ENCODE measurements around the gene MCL1.
"Not testable (repeated sequence)": the region's sequence is repeated elsewhere in the genome, so short reads cannot be mapped to it uniquely, and the experiment has no call there.

The MCL1 gene

GRCh38 chr1:150624546-150624945 is 45.1 kb upstream of the MCL1 start:
- not testable (repeated sequence) for H2AK5ac ChIP-seq (ENCODE audit: low read depth, low read length); H2BK15ac ChIP-seq (ENCODE audit: low read length); H3K9ac ChIP-seq (ENCODE audit: low read depth, low read length, poor library complexity); H2BK120ac ChIP-seq (ENCODE audit: low read depth, low read length); H2AFZ ChIP-seq (ENCODE audit: low read length); H3K4me1 ChIP-seq (ENCODE audit: control insufficient read depth in 2 of 2, insufficient read depth in 1 of 2, low read depth in 1 of 2, low read length in 2 of 2); H3K27me3 ChIP-seq (ENCODE audit: control insufficient read depth in 3 of 3, insufficient read depth in 3 of 3, low read depth in 1 of 3, low read length in 3 of 3); DNase-seq (ENCODE audit: low spot score); H3K4me2 ChIP-seq (ENCODE audit: insufficient read depth, low read length, poor library complexity, severe bottlenecking); H4K8ac ChIP-seq (ENCODE audit: low read depth, low read length); H3K79me1 ChIP-seq (ENCODE audit: low read depth, low read length); H3K4me3 ChIP-seq (ENCODE audit: low read length in 2 of 2); H4K91ac ChIP-seq (ENCODE audit: low read depth, low read length, poor library complexity); H2BK12ac ChIP-seq (ENCODE audit: low read length); H2BK5ac ChIP-seq (ENCODE audit: low read length); H3K23ac ChIP-seq (ENCODE audit: low read depth, low read length, poor library complexity); H3K9me3 ChIP-seq (replicated peaks in 1 of 2; ENCODE audit: control insufficient read depth in 2 of 2, insufficient read depth in 1 of 2, low read depth in 1 of 2, low read length in 2 of 2); H3K4ac ChIP-seq (ENCODE audit: low read length); H3K27ac ChIP-seq (replicated peaks; ENCODE audit: low read length); H3K18ac ChIP-seq (ENCODE audit: low read length); H3K14ac ChIP-seq (ENCODE audit: low read length)
- peaks cover 39 to 83% of the 10 kb centered on the region in 2 donors for H3K36me3 ChIP-seq (replicated peaks in 1 of 2; ENCODE audit: control insufficient read depth in 2 of 2, insufficient read depth in 2 of 2, low read length in 2 of 2)
- no CpG with 5 or more reads among the region's 1 CpG for WGBS, 2 donors (ENCODE audit: extremely low coverage in 2 of 2, insufficient read length in 2 of 2, insufficient replicate concordance in 1 of 2)

- not testable (repeated sequence) for H3K14ac ChIP-seq (ENCODE audit: low read length); H3K9me3 ChIP-seq (replicated peaks in 1 of 2; ENCODE audit: control insufficient read depth in 2 of 2, insufficient read depth in 1 of 2, low read depth in 1 of 2, low read length in 2 of 2); H3K4ac ChIP-seq (ENCODE audit: low read length); DNase-seq (ENCODE audit: low spot score); H4K8ac ChIP-seq (ENCODE audit: low read depth, low read length); H3K9ac ChIP-seq (ENCODE audit: low read depth, low read length, poor library complexity); H2BK5ac ChIP-seq (ENCODE audit: low read length); H3K23ac ChIP-seq (ENCODE audit: low read depth, low read length, poor library complexity); H3K79me1 ChIP-seq (ENCODE audit: low read depth, low read length); H4K91ac ChIP-seq (ENCODE audit: low read depth, low read length, poor library complexity); H3K27ac ChIP-seq (replicated peaks; ENCODE audit: low read length); H3K18ac ChIP-seq (ENCODE audit: low read length); H3K4me1 ChIP-seq (ENCODE audit: control insufficient read depth in 2 of 2, insufficient read depth in 1 of 2, low read depth in 1 of 2, low read length in 2 of 2); H2BK12ac ChIP-seq (ENCODE audit: low read length); H3K4me2 ChIP-seq (ENCODE audit: insufficient read depth, low read length, poor library complexity, severe bottlenecking); H2BK120ac ChIP-seq (ENCODE audit: low read depth, low read length); H2AFZ ChIP-seq (ENCODE audit: low read length); H3K4me3 ChIP-seq (ENCODE audit: low read length in 2 of 2); H2AK5ac ChIP-seq (ENCODE audit: low read depth, low read length); H3K27me3 ChIP-seq (ENCODE audit: control insufficient read depth in 3 of 3, insufficient read depth in 3 of 3, low read depth in 1 of 3, low read length in 3 of 3); H2BK15ac ChIP-seq (ENCODE audit: low read length)
- WGBS, 2 donors (ENCODE audit: extremely low coverage in 2 of 2, insufficient read length in 2 of 2, insufficient replicate concordance in 1 of 2) = no CpG with 5 or more reads among the region's 1 CpG
- H3K36me3 ChIP-seq (replicated peaks in 1 of 2; ENCODE audit: control insufficient read depth in 2 of 2, insufficient read depth in 2 of 2, low read length in 2 of 2) = peaks cover 42 to 88% of the 10 kb centered on the region in 2 donors
These were observed 44.7 kb upstream of the MCL1 start for GRCh38 chr1:150624134-150624533.

- no peak overlapping the region for H2AFZ ChIP-seq (ENCODE audit: low read length)
- no peak overlapping the region for H2BK120ac ChIP-seq (ENCODE audit: low read depth, low read length)
- H3K36me3 ChIP-seq (replicated peaks in 1 of 2; ENCODE audit: control insufficient read depth in 2 of 2, insufficient read depth in 2 of 2, low read length in 2 of 2) = peaks cover 45 to 96% of the 10 kb centered on the region in 2 donors
- H3K4me1 ChIP-seq (ENCODE audit: control insufficient read depth in 2 of 2, insufficient read depth in 1 of 2, low read depth in 1 of 2, low read length in 2 of 2) = no peaks in the 10 kb centered on the region
- no peak overlapping the region for H2BK5ac ChIP-seq (ENCODE audit: low read length)
- H2BK12ac ChIP-seq (ENCODE audit: low read length) = no peak overlapping the region
- DNase-seq (ENCODE audit: low spot score) = no peak
- no peak overlapping the region for H4K8ac ChIP-seq (ENCODE audit: low read depth, low read length)
- H3K27me3 ChIP-seq (ENCODE audit: control insufficient read depth in 3 of 3, insufficient read depth in 3 of 3, low read depth in 1 of 3, low read length in 3 of 3) = no peaks in the 10 kb centered on the region
- H2BK15ac ChIP-seq (ENCODE audit: low read length) = no peak overlapping the region
- H3K79me1 ChIP-seq (ENCODE audit: low read depth, low read length) = no peaks in the 10 kb centered on the region
- H3K18ac ChIP-seq (ENCODE audit: low read length) = no peak overlapping the region
- no peak overlapping the region for H3K4ac ChIP-seq (ENCODE audit: low read length)
- H3K4me2 ChIP-seq (ENCODE audit: insufficient read depth, low read length, poor library complexity, severe bottlenecking) = no peak overlapping the region
- H4K91ac ChIP-seq (ENCODE audit: low read depth, low read length, poor library complexity) = no peak overlapping the region
- H3K23ac ChIP-seq (ENCODE audit: low read depth, low read length, poor library complexity) = no peak overlapping the region
- H3K14ac ChIP-seq (ENCODE audit: low read length) = no peak overlapping the region
- H3K9me3 ChIP-seq (replicated peaks in 1 of 2; ENCODE audit: control insufficient read depth in 2 of 2, insufficient read depth in 1 of 2, low read depth in 1 of 2, low read length in 2 of 2) = no peaks in the 10 kb centered on the region
- H3K27ac ChIP-seq (replicated peaks; ENCODE audit: low read length) = peak overlapping the region; percentile 13
- H3K9ac ChIP-seq (ENCODE audit: low read depth, low read length, poor library complexity) = no peak overlapping the region
- no CpG with 5 or more reads among the region's 8 CpGs for WGBS, 2 donors (ENCODE audit: extremely low coverage in 2 of 2, insufficient read length in 2 of 2, insufficient replicate concordance in 1 of 2)
- no peak overlapping the region for H2AK5ac ChIP-seq (ENCODE audit: low read depth, low read length)
- H3K4me3 ChIP-seq (ENCODE audit: low read length in 2 of 2) = no peak overlapping the region
These were observed 43.0 kb upstream of the MCL1 start for GRCh38 chr1:150622303-150622975.

GRCh38 chr1:150621497-150622302 is 42.3 kb upstream of the MCL1 start:
- no peak overlapping the region for H3K4ac ChIP-seq (ENCODE audit: low read length)
- H4K91ac ChIP-seq (ENCODE audit: low read depth, low read length, poor library complexity) = no peak overlapping the region
- H3K9me3 ChIP-seq (replicated peaks in 1 of 2; ENCODE audit: control insufficient read depth in 2 of 2, insufficient read depth in 1 of 2, low read depth in 1 of 2, low read length in 2 of 2) = no peaks in the 10 kb centered on the region
- H2BK12ac ChIP-seq (ENCODE audit: low read length) = no peak overlapping the region
- no peak overlapping the region for H3K14ac ChIP-seq (ENCODE audit: low read length)
- no peak overlapping the region for H2AFZ ChIP-seq (ENCODE audit: low read length)
- no peak overlapping the region for H2BK15ac ChIP-seq (ENCODE audit: low read length)
- no peaks in the 10 kb centered on the region for H3K27me3 ChIP-seq (ENCODE audit: control insufficient read depth in 3 of 3, insufficient read depth in 3 of 3, low read depth in 1 of 3, low read length in 3 of 3)
- H3K9ac ChIP-seq (ENCODE audit: low read depth, low read length, poor library complexity) = no peak overlapping the region
- peaks cover 44 to 96% of the 10 kb centered on the region in 2 donors for H3K36me3 ChIP-seq (replicated peaks in 1 of 2; ENCODE audit: control insufficient read depth in 2 of 2, insufficient read depth in 2 of 2, low read length in 2 of 2)
- DNase-seq (ENCODE audit: low spot score) = no peak
- no peak overlapping the region for H3K4me2 ChIP-seq (ENCODE audit: insufficient read depth, low read length, poor library complexity, severe bottlenecking)
- no peaks in the 10 kb centered on the region for H3K4me1 ChIP-seq (ENCODE audit: control insufficient read depth in 2 of 2, insufficient read depth in 1 of 2, low read depth in 1 of 2, low read length in 2 of 2)
- no peak overlapping the region for H3K23ac ChIP-seq (ENCODE audit: low read depth, low read length, poor library complexity)
- no peak overlapping the region for H2BK5ac ChIP-seq (ENCODE audit: low read length)
- H3K79me1 ChIP-seq (ENCODE audit: low read depth, low read length) = no peaks in the 10 kb centered on the region
- H2BK120ac ChIP-seq (ENCODE audit: low read depth, low read length) = no peak overlapping the region
- H3K18ac ChIP-seq (ENCODE audit: low read length) = no peak overlapping the region
- H3K4me3 ChIP-seq (ENCODE audit: low read length in 2 of 2) = no peak overlapping the region
- no CpG with 5 or more reads among the region's 8 CpGs for WGBS, 2 donors (ENCODE audit: extremely low coverage in 2 of 2, insufficient read length in 2 of 2, insufficient replicate concordance in 1 of 2)
- no peak overlapping the region for H2AK5ac ChIP-seq (ENCODE audit: low read depth, low read length)
- H3K27ac ChIP-seq (replicated peaks; ENCODE audit: low read length) = peak overlapping the region; percentile 13
- no peak overlapping the region for H4K8ac ChIP-seq (ENCODE audit: low read depth, low read length)

Data from neuronal stem cell (in vitro differentiated cells).